NCI-H2081 (cell line): ENCODE results near the gene POLG2.
"Not testable (repeated sequence)": the region's sequence is repeated elsewhere in the genome, so short reads cannot be mapped to it uniquely, and the experiment has no call there.

Experiments
- DNase-seq, 2 experiments: peaks; one replicate each; lab custom pipeline; 2025; lab: John Stamatoyannopoulos, UW

The POLG2 gene

GRCh38 chr17:64505340-64506200 is 8.7 kb upstream of the POLG2 start:
- peak; percentile 92 to 93 for DNase-seq

GRCh38 chr17:64504769-64505339 is 8.0 kb upstream of the POLG2 start:
- DNase-seq, result peak in 1 of 2 experiments; percentile 40

- no peak for DNase-seq
Measured at GRCh38 chr17:64503821-64504768, 7.2 kb upstream of the POLG2 start.

- DNase-seq, result no peak
Measured at GRCh38 chr17:64503341-64503740, 6.5 kb upstream of the POLG2 start.

GRCh38 chr17:64502809-64503208 is 6.0 kb upstream of the POLG2 start:
- no peak for DNase-seq

GRCh38 chr17:64502021-64502420 is 5.2 kb upstream of the POLG2 start:
- DNase-seq, result no peak

GRCh38 chr17:64500862-64501765 is 4.3 kb upstream of the POLG2 start:
- no peak for DNase-seq

GRCh38 chr17:64500487-64500859 is 3.6 kb upstream of the POLG2 start:
- no peak for DNase-seq

GRCh38 chr17:64499805-64500486 is 3.1 kb upstream of the POLG2 start:
- no peak for DNase-seq

- DNase-seq, result no peak
Measured at GRCh38 chr17:64498308-64499203, 1.7 kb upstream of the POLG2 start.

- no peak for DNase-seq
Measured at GRCh38 chr17:64497565-64498035, 746 bp upstream of the POLG2 start.

- peak; percentile 54 to 55 for DNase-seq
Measured at GRCh38 chr17:64496348-64496785, 487 bp downstream of the POLG2 start.

GRCh38 chr17:64495300-64495699 is 1.6 kb downstream of the POLG2 start:
- DNase-seq, result not testable (repeated sequence)

GRCh38 chr17:64494121-64494520 is 2.7 kb downstream of the POLG2 start:
- DNase-seq, result no peak

GRCh38 chr17:64492481-64493109 is 4.3 kb downstream of the POLG2 start:
- no peak for DNase-seq

- DNase-seq, result no peak
Measured at GRCh38 chr17:64491994-64492393, 4.9 kb downstream of the POLG2 start.

GRCh38 chr17:64491034-64491860 is 5.6 kb downstream of the POLG2 start:
- DNase-seq, result no peak

- no peak for DNase-seq
Measured at GRCh38 chr17:64488301-64488700, 8.6 kb downstream of the POLG2 start.
